WI38 (cell line): Measurements from ENCODE around the gene BTK.

Experiments used
- H3K4me3 ChIP-seq: 2 replicates; pipeline ENCODE4 v1.5.1; 2011; ENCODE audit warnings: low read depth, mild to moderate bottlenecking, control low read depth, low read length
- TF ChIP-seq, protein P1 (sequence below): IDR thresholded peaks from 2 replicates; pipeline ENCODE4 v1.5.1; 2012; ENCODE audit warnings: low read depth, mild to moderate bottlenecking, control low read depth, low read length

The BTK gene

DNA sequence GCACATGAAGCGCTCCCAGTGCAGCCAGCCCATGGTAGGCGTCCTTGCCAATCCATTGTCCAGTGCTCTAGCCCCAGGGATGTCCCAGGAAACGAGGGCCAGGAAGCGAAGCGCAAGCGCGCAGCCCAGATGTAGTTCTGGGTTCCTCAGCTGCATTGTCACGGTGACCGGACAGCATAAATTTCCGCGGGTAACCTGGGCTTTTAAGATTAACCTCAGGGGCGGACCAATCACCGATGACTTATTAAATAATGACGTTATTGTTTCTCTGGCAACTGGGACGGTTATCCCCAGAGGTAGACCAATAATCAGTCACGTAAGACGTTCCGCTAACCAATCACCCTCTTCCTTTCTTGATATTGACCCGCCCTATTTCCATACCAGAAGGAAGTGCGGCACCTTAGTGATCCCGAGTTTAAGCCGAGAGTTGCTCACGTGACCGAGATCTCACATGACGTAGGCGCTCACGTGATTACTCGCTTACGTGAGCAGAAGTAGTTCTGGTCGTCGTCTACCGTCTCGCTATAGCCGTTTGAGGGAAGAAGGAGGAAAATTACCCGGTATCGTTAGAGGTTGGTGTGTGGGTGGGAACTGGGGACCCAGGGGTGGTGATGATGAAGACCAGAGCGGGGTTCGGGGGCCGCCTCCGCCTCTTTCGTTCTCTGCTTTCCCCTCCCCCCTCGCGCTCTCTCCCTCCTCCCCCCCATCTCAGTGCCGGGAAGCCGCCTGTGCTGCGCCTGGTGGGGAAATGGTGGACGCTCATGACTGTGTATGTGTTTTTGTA, 21.9 kb upstream of the BTK start, which contains the start of the genes GLA and HNRNPH2:
Gene GLA, minus strand, starts transcription at position 178 of the 784 bp plus-strand sequence. Its CDS starts 22 bp downstream, at position 156.
Gene HNRNPH2, plus strand, starts transcription at position 475 of the 784 bp plus-strand sequence. CDS start 3,767 bp downstream, outside the sequence.
- TF ChIP-seq, protein P1, sequence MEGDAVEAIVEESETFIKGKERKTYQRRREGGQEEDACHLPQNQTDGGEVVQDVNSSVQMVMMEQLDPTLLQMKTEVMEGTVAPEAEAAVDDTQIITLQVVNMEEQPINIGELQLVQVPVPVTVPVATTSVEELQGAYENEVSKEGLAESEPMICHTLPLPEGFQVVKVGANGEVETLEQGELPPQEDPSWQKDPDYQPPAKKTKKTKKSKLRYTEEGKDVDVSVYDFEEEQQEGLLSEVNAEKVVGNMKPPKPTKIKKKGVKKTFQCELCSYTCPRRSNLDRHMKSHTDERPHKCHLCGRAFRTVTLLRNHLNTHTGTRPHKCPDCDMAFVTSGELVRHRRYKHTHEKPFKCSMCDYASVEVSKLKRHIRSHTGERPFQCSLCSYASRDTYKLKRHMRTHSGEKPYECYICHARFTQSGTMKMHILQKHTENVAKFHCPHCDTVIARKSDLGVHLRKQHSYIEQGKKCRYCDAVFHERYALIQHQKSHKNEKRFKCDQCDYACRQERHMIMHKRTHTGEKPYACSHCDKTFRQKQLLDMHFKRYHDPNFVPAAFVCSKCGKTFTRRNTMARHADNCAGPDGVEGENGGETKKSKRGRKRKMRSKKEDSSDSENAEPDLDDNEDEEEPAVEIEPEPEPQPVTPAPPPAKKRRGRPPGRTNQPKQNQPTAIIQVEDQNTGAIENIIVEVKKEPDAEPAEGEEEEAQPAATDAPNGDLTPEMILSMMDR = no peak
- peak within 1 kb of the TSS; percentile 70 for H3K4me3 ChIP-seq

DNA sequence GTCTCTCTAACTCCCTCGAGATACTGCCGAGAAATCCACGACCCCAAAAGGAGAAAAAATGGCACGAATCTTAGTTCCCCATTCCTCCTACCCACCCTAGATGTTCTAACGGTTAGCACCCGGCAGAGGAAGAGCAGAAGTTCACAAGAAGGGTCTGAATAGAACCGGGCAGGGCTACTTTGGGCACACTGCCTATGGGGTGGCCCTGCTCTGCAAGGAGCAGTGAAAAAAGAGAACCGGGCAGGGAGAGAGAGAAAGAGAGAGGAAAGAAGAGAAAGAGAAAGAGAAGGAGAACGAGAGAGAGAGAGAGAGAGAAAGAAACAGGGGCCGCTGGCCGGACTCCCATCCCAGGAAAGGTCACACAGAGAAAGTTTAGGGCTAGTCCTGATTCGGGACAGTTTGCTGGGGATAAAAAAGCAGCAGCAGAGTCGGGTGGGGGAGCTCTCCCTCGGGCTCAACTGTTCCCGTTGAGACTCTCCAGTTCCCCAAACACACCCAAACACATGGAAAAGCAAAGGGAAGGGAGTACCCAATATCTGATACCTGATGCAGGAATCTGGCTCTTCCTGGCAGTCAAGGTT, 21.3 kb upstream of the BTK start:
- peak overlapping the region; percentile 69 for H3K4me3 ChIP-seq
- TF ChIP-seq, protein P1 = no peak

DNA sequence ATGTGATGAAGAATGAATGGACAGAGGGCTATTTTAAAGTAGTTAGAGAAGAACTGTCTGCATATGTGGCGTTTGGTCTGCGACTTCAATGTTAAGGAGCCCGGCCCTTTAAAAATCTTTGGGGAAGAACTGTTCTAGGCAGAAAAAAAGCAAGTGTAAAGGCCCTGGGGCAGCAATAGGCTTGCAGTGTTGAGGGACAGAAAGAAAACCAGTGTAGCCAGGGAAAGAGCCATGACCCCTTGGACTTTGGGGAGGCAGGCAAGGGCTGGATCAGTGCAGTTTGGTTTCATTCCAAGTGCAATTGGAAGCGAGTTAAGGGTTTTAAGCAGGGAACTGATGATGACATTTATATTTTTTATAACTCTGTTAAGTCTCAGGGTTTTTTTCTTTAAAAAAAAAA, 13.8 kb upstream of the BTK start:
- no peak overlapping the region for H3K4me3 ChIP-seq
- TF ChIP-seq, protein P1 = no peak

DNA sequence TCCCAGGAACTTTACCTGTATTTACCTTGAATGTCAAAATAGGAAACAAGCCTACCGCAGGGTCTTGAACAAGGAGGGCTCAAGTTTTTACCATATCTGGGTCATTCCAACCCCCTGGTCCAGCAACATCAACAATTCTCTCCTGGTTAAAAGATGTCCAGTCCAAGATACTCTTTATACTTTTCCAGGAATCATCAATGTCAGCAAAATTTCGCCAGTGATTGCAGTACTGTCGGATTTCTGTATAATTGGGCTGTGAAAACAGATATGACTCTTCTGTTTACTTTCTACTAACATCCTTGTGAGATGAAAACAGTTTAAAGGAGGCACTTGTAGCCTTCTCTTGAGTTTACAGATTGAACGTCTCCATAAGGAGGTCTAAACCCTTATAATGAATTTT, 12.7 kb upstream of the BTK start:
- TF ChIP-seq, protein P1 = no peak
- H3K4me3 ChIP-seq = no peak overlapping the region

DNA sequence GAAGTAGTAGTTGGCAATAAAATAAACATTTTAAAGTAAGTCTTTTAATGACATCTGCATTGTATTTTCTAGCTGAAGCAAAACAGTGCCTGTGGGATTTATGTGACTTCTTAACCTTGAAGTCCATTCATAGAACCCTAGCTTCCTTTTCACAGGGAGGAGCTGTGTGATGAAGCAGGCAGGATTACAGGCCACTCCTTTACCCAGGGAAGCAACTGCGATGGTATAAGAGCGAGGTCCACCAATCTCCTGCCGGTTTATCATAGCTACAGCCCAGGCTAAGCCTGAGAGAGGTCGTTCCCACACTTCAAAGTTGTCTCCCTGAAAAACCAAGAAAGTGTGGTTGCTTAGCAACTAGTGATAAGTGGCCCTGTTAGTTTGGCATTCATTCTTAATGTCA, 11.8 kb upstream of the BTK start:
- TF ChIP-seq, protein P1 = no peak
- no peak overlapping the region for H3K4me3 ChIP-seq

DNA sequence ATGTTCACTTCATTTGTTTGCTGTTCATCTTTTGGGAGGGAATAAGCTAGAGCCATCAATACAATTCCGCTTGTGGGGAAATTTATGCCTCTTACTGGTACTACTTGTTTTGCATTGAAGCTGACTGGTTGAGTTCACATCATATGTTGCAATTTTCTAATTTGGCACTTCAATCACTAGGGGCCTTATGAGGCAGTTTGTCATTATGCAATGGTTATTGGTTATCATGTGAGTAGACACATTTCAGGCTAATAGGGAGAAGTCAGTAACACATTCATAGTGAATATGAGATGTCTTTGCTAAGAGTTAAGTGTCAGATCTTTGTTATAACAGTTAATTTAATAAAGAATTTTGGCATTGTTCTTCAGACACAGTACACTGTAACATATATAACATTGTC, 9.8 kb upstream of the BTK start:
- no peak overlapping the region for H3K4me3 ChIP-seq
- TF ChIP-seq, protein P1 = no peak

DNA sequence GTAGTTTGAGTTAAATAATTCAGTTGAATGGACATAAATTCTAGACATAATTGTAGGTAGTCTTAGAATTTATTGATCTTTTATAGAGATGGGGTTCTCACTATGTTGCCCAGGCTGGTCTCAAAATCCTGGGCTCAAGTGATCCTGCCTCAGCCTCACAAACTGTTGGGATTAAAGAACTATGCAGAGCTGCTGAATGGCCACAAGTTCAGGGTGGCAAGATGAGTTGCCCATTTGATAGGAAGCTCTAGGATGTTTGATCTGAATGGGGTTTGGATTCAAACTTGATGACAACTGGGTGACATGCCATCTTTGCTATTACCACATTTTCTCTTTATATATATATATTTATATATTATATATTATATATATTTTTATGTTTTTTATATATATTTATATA, 8.4 kb upstream of the BTK start:
- TF ChIP-seq, protein P1 = no peak
- H3K4me3 ChIP-seq = no peak overlapping the region
